Measurements from ENCODE around the gene MYO1C.

DNA sequence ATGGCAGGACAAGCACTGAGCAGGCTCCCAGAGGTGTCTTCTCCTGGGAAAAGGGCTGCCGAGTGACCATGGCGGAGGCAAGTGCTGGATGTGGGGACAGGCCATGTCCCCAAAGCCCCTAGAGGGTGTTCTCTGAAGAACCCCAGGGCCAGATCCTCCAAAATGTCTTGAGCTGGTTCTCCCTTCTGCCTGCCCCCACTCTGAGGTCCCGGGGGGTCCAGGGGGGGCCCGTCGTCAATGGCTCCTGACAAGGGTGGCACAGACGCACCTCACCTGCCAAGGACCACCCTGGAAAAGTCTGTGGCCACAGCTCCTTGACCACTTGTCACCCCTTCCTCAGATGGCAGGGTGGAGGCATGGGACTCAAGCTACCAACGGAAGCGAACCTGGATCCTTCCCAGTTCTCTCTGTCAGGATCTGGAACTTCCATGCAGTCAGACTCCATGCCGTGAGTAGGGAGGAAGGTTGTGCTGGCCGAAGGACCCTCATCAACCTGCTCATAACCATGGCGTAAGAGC lies 2.3 kb upstream of the MYO1C start:
- TF ChIP-seq, protein P1, sequence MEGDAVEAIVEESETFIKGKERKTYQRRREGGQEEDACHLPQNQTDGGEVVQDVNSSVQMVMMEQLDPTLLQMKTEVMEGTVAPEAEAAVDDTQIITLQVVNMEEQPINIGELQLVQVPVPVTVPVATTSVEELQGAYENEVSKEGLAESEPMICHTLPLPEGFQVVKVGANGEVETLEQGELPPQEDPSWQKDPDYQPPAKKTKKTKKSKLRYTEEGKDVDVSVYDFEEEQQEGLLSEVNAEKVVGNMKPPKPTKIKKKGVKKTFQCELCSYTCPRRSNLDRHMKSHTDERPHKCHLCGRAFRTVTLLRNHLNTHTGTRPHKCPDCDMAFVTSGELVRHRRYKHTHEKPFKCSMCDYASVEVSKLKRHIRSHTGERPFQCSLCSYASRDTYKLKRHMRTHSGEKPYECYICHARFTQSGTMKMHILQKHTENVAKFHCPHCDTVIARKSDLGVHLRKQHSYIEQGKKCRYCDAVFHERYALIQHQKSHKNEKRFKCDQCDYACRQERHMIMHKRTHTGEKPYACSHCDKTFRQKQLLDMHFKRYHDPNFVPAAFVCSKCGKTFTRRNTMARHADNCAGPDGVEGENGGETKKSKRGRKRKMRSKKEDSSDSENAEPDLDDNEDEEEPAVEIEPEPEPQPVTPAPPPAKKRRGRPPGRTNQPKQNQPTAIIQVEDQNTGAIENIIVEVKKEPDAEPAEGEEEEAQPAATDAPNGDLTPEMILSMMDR (IDR thresholded peaks at IDR 0.05), result no peak
- no peak for TF ChIP-seq POLR2A (IDR thresholded peaks at IDR 0.05)

Measured in Peyer's patch (tissue), 4 donors.